Epithelial cell of prostate (primary cell): ENCODE measurements around the gene PRM3.
A peak's percentile ranks its signal among the peaks of the same experiment; 100 is the strongest.

Experiments
- DNase-seq: peaks from one replicate; pipeline ENCODE4 v3.0.0-alpha.2; 2011; ENCODE audit warnings: low read depth, low spot score
- H3K27ac ChIP-seq: fragments of 450-650 bp; 2 replicates; pipeline ENCODE4 v1.5.1; 2017; ENCODE audit warnings: mild to moderate bottlenecking

Gene PRM3

GRCh38 chr16:11262915-11263314 is 10.5 kb downstream of the PRM3 start:
- DNase-seq: no peak
- no peak overlapping the region for H3K27ac ChIP-seq

- no peak for DNase-seq
- H3K27ac ChIP-seq: no peak overlapping the region
Measured at GRCh38 chr16:11260596-11260966, 12.8 kb downstream of the PRM3 start.

GRCh38 chr16:11259655-11260595 is 13.5 kb downstream of the PRM3 start:
- no peak for DNase-seq
- H3K27ac ChIP-seq: no peak overlapping the region

- no peak for DNase-seq
- no peak overlapping the region for H3K27ac ChIP-seq
Measured at GRCh38 chr16:11258553-11259492, 14.6 kb downstream of the PRM3 start.

- DNase-seq: peak; percentile 33
Measured at GRCh38 chr16:11257131-11257938, 16.1 kb downstream of the PRM3 start.

GRCh38 chr16:11256661-11257130 is 16.7 kb downstream of the PRM3 start:
- DNase-seq: no peak
- peak overlapping the region; percentile 73 for H3K27ac ChIP-seq

More at GRCh38 chr16:11257131-11257938, 16.1 kb downstream of the PRM3 start:
- H3K27ac ChIP-seq: peak overlapping the region; percentile 73

- no peak for DNase-seq
- peak within 1 kb of the TSS; percentile 73 for H3K27ac ChIP-seq
Measured at GRCh38 chr16:11255737-11256660, 17.4 kb downstream of the PRM3 start, which contains the start of gene SOCS1. Gene SOCS1 (minus strand): TSS chr16:11256204. CDS start chr16:11255478, 726 bp downstream.

- peak overlapping the region; percentile 73 for H3K27ac ChIP-seq
- no peak for DNase-seq
Measured at GRCh38 chr16:11254913-11255736, 18.3 kb downstream of the PRM3 start.

GRCh38 chr16:11253995-11254912 is 19.2 kb downstream of the PRM3 start:
- DNase-seq: no peak
- no peak overlapping the region for H3K27ac ChIP-seq

GRCh38 chr16:11253009-11253994 is 20.1 kb downstream of the PRM3 start:
- H3K27ac ChIP-seq: no peak overlapping the region
- DNase-seq: no peak

- no peak overlapping the region for H3K27ac ChIP-seq
- DNase-seq: no peak
Measured at GRCh38 chr16:11252482-11252931, 20.9 kb downstream of the PRM3 start.

- H3K27ac ChIP-seq: no peak overlapping the region
- DNase-seq: no peak
Measured at GRCh38 chr16:11251525-11252481, 21.6 kb downstream of the PRM3 start.

- no peak overlapping the region for H3K27ac ChIP-seq
- DNase-seq: no peak
Measured at GRCh38 chr16:11250786-11251524, 22.5 kb downstream of the PRM3 start.
